Fibroblast of lung (primary cell): ENCODE measurements around the gene BFSP2.

Experiments used
- CTCF ChIP-seq, 2 donors: IDR thresholded peaks in 1 of 2; conservative IDR thresholded peaks in 1 of 2; 1 replicate in 1 of 2; 2 replicates in 1 of 2; pipeline ENCODE4 v1.5.1; 2011 to 2012; ENCODE audit warnings: low read length in 2 of 2, control low read depth in 1 of 2, inconsistent platforms in 1 of 2, low read depth in 1 of 2, mild to moderate bottlenecking in 1 of 2
- EZH2 ChIP-seq: IDR thresholded peaks from 2 replicates; pipeline ENCODE4 v1.5.1; 2012; ENCODE audit warnings: low read length, control low read depth, mild to moderate bottlenecking; ENCODE audit errors: missing control alignments

- TF ChIP-seq CTCF (conservative IDR thresholded peaks at IDR 0.05 in 1 of 2, IDR thresholded peaks at IDR 0.05 in 1 of 2; ENCODE audit: low read depth in 1 of 2, low read length in 2 of 2), result no peak
- no peak for TF ChIP-seq EZH2
Measured at GRCh38 chr3:133414021-133414392, 14.2 kb downstream of the BFSP2 start.
